MM.1S (cell line): Measurements from ENCODE around the gene NELL2.

Source experiments
- DNase-seq: peaks from one replicate; pipeline ENCODE4 v3.0.0-alpha.2; 2015
- H2AFZ ChIP-seq: fragments of 300-600 bp; sonication (generic); 2 replicates; pipeline ENCODE4 v1.6.0; 2016; ENCODE audit warnings: antibody characterized with exemption, low read length
- H3F3A ChIP-seq: fragments of 300-600 bp; sonication (generic); 2 replicates; pipeline ENCODE4 v1.6.1; 2016; ENCODE audit warnings: mild to moderate bottlenecking, antibody characterized with exemption, low read length, moderate library complexity, mixed read lengths; ENCODE audit not compliant: insufficient read depth
- H3K27ac ChIP-seq: fragments of 300-600 bp; sonication (generic); 2 replicates; pipeline ENCODE4 v1.5.1; 2016; ENCODE audit warnings: mild to moderate bottlenecking, low read length
- H3K27me3 ChIP-seq: fragments of 300-600 bp; sonication (generic); replicated peaks from 2 replicates; pipeline ENCODE4 v1.6.0; 2016; ENCODE audit warnings: low read length; ENCODE audit not compliant: insufficient read depth
- H3K36me3 ChIP-seq: fragments of 300-600 bp; sonication (generic); replicated peaks from 2 replicates; pipeline ENCODE4 v1.6.1; 2016; ENCODE audit warnings: mild to moderate bottlenecking, low read length, mixed read lengths; ENCODE audit not compliant: insufficient read depth
- H3K4me1 ChIP-seq: fragments of 300-600 bp; sonication (generic); 2 replicates; pipeline ENCODE4 v1.6.1; 2016; ENCODE audit warnings: low read length, mixed read lengths
- H3K4me2 ChIP-seq: fragments of 300-600 bp; sonication (generic); 2 replicates; pipeline ENCODE4 v1.6.0; 2016; ENCODE audit warnings: low read depth, low read length
- H3K4me3 ChIP-seq: fragments of 300-600 bp; sonication (generic); 2 replicates; pipeline ENCODE4 v1.5.1; 2016; ENCODE audit warnings: low read length, mixed read lengths
- H3K79me2 ChIP-seq: fragments of 300-600 bp; sonication (generic); 2 replicates; pipeline ENCODE4 v1.6.1; 2016; ENCODE audit warnings: mixed run types, low read length, mixed read lengths
- H3K9ac ChIP-seq: fragments of 300-600 bp; sonication (generic); 2 replicates; pipeline ENCODE4 v1.6.1; 2016; ENCODE audit warnings: low read length, mixed read lengths
- H3K9me2 ChIP-seq: fragments of 300-600 bp; sonication (generic); replicated peaks from 2 replicates; pipeline ENCODE4 v1.6.1; 2016; ENCODE audit warnings: mild to moderate bottlenecking, low read length, mixed read lengths; ENCODE audit not compliant: insufficient read depth
- H3K9me3 ChIP-seq: fragments of 300-600 bp; sonication (generic); replicated peaks from 2 replicates; pipeline ENCODE4 v1.6.1; 2016; ENCODE audit warnings: mild to moderate bottlenecking, low read length, mixed read lengths; ENCODE audit not compliant: insufficient read depth
- H4K20me1 ChIP-seq: fragments of 300-600 bp; sonication (generic); 2 replicates; pipeline ENCODE4 v1.6.1; 2016; ENCODE audit warnings: mild to moderate bottlenecking, low read length, moderate library complexity, mixed read lengths; ENCODE audit not compliant: insufficient read depth
- CTCF ChIP-seq: fragments of 300-600 bp; sonication (generic); IDR thresholded peaks from 2 replicates; pipeline ENCODE4 v1.5.1; 2016; ENCODE audit warnings: antibody characterized with exemption, low read length, mixed read lengths
- EZH2 ChIP-seq: fragments of 300-600 bp; sonication (generic); optimal IDR thresholded peaks from 2 replicates; pipeline ENCODE3; 2017; ENCODE audit warnings: low read depth, mild to moderate bottlenecking, antibody characterized with exemption, low read length, mixed read lengths
- EZH2phosphoT487 ChIP-seq: fragments of 300-600 bp; sonication (generic); IDR thresholded peaks from 2 replicates; pipeline ENCODE4 v1.6.1; 2018; ENCODE audit warnings: antibody characterized with exemption, low read length

NELL2 gene

GRCh38 chr12:44717612-44718011, 158.5 kb downstream of the NELL2 start:
- Histone ChIP-seq H3K9me2 (no peaks in the 10 kb centered on the region), H3K79me2 (no peaks in the 10 kb centered on the region), H4K20me1 (no peaks in the 10 kb centered on the region), H3K4me1 (0 out of 2 replicates have a peak, but pooled peaks cover 7% of the 10 kb centered on the region), H3K9ac (no peak overlapping the region), H3K4me2 (no peak overlapping the region), H3K36me3 (no peaks in the 10 kb centered on the region), H3K9me3 (no peaks in the 10 kb centered on the region), H3F3A (no peaks in the 10 kb centered on the region), H3K4me3 (no peak overlapping the region), H3K27me3 (no peaks in the 10 kb centered on the region), H3K27ac (no peak overlapping the region), H2AFZ (no peak overlapping the region)
- TF ChIP-seq EZH2phosphoT487 (no peak), EZH2 (no peak), CTCF (no peak)
- DNase-seq = no peak

GRCh38 chr12:44716711-44717110, 159.4 kb downstream of the NELL2 start:
- Histone ChIP-seq H3K27ac (no peak overlapping the region), H3F3A (no peaks in the 10 kb centered on the region), H3K4me1 (0 out of 2 replicates have a peak, but pooled peaks cover 7% of the 10 kb centered on the region), H3K9me3 (no peaks in the 10 kb centered on the region), H3K79me2 (no peaks in the 10 kb centered on the region), H3K4me3 (no peak overlapping the region), H3K4me2 (no peak overlapping the region), H4K20me1 (no peaks in the 10 kb centered on the region), H3K9ac (no peak overlapping the region), H2AFZ (no peak overlapping the region), H3K27me3 (no peaks in the 10 kb centered on the region), H3K9me2 (no peaks in the 10 kb centered on the region), H3K36me3 (no peaks in the 10 kb centered on the region)
- TF ChIP-seq EZH2 (no peak), EZH2phosphoT487 (no peak), CTCF (no peak)
- no peak for DNase-seq

GRCh38 chr12:44711736-44712135, 164.4 kb downstream of the NELL2 start:
- H3K9me3 ChIP-seq = no peaks in the 10 kb centered on the region
- no peak for DNase-seq
- no peaks in the 10 kb centered on the region for H3K4me1 ChIP-seq
- no peak overlapping the region for H3K4me2 ChIP-seq
- no peak overlapping the region for H2AFZ ChIP-seq
- H4K20me1 ChIP-seq = no peaks in the 10 kb centered on the region
- H3K9me2 ChIP-seq = no peaks in the 10 kb centered on the region
- no peak overlapping the region for H3K4me3 ChIP-seq
- TF ChIP-seq EZH2phosphoT487 (no peak), EZH2 (no peak), CTCF (no peak)
- H3K27me3 ChIP-seq = no peaks in the 10 kb centered on the region
- H3K36me3 ChIP-seq = no peaks in the 10 kb centered on the region
- H3K79me2 ChIP-seq = no peaks in the 10 kb centered on the region
- H3K27ac ChIP-seq = no peak overlapping the region
- no peak overlapping the region for H3K9ac ChIP-seq
- H3F3A ChIP-seq = no peaks in the 10 kb centered on the region
